HEK293 (cell line): Measurements from ENCODE around the gene C8A.
A peak's percentile ranks its signal among the peaks of the same experiment; 100 is the strongest.

Experiments
- CTCF ChIA-PET: fragments of 350-600 bp; formaldehyde crosslinking; extraction: SDS; loops from one replicate; lab custom pipeline; 2021; ENCODE audit warnings: antibody characterized with exemption; lab: Yijun Ruan, JAX
- POLR2A ChIA-PET: fragments of 300-600 bp; formaldehyde crosslinking; extraction: SDS; loops from one replicate; lab custom pipeline; 2020; ENCODE audit warnings: antibody characterized with exemption, inconsistent platforms; lab: Yijun Ruan, JAX
- H3K27ac ChIP-seq: fragments of 200-500 bp; sonication (Bioruptor generic); 2 replicates; pipeline ENCODE4 v1.5.1; 2014; ENCODE audit warnings: low read depth, low read length, control low read depth, inconsistent platforms; ENCODE audit errors: extremely low read depth
- H3K36me3 ChIP-seq, 2 experiments: fragments of 200-500 bp in 1 of 2; sonication (Bioruptor generic) in 1 of 2; 1 replicate in 1 of 2; 2 replicates in 1 of 2; pipeline ENCODE4 v1.5.1; 2014 to 2017; ENCODE audit warnings: inconsistent platforms in 2 of 2, low read length in 2 of 2; ENCODE audit not compliant: control insufficient read depth in 2 of 2, insufficient read depth in 1 of 2
- H3K4me1 ChIP-seq: fragments of 200-500 bp; sonication (Bioruptor generic); 2 replicates; pipeline ENCODE4 v1.5.1; 2014; ENCODE audit warnings: mild to moderate bottlenecking, low read length, inconsistent platforms; ENCODE audit not compliant: control insufficient read depth, insufficient read depth
- H3K4me3 ChIP-seq: 2 replicates; pipeline ENCODE4 v1.5.1; 2011; ENCODE audit warnings: low read depth, mild to moderate bottlenecking, control low read depth, low read length, moderate library complexity
- H3K9me3 ChIP-seq: fragments of 200-500 bp; sonication (Bioruptor generic); 2 replicates; pipeline ENCODE4 v1.5.1; 2014; ENCODE audit warnings: low read depth, low read length, inconsistent platforms; ENCODE audit not compliant: control insufficient read depth, insufficient read depth
- AEBP2 ChIP-seq: fragments of 450-650 bp; formaldehyde crosslinking; IDR thresholded peaks from 2 replicates; pipeline ENCODE4 v1.5.1; 2016; ENCODE audit warnings: missing biosample characterization, missing genetic modification characterization, borderline replicate concordance
- GLIS1 ChIP-seq: fragments of 450-650 bp; formaldehyde crosslinking; IDR thresholded peaks from 2 replicates; pipeline ENCODE4 v1.5.1; 2016; ENCODE audit warnings: missing biosample characterization, missing genetic modification characterization
- HOXD13 ChIP-seq: sonication (generic); formaldehyde crosslinking; IDR thresholded peaks from 2 replicates; pipeline ENCODE4 v1.8.0; 2022; ENCODE audit warnings: missing genetic modification reagents, borderline replicate concordance
- KLF17 ChIP-seq: fragments of 450-650 bp; formaldehyde crosslinking; IDR thresholded peaks from 2 replicates; pipeline ENCODE4 v1.5.1; 2016; ENCODE audit warnings: missing biosample characterization, missing genetic modification characterization
- OSR2 ChIP-seq: fragments of 450-650 bp; formaldehyde crosslinking; IDR thresholded peaks from 2 replicates; pipeline ENCODE4 v1.5.1; 2016; ENCODE audit warnings: missing biosample characterization, missing genetic modification characterization
- PRDM4 ChIP-seq: fragments of 450-650 bp; formaldehyde crosslinking; IDR thresholded peaks from 2 replicates; pipeline ENCODE4 v1.5.1; 2017; ENCODE audit warnings: missing biosample characterization, missing genetic modification characterization
- ZBTB21 ChIP-seq: fragments of 450-650 bp; formaldehyde crosslinking; IDR thresholded peaks from 2 replicates; pipeline ENCODE4 v1.5.1; 2017; ENCODE audit warnings: missing biosample characterization, missing genetic modification characterization
- ZBTB44 ChIP-seq: fragments of 450-650 bp; IDR thresholded peaks from 2 replicates; pipeline ENCODE4 v1.5.1; 2018; ENCODE audit warnings: missing biosample characterization, mild to moderate bottlenecking, missing genetic modification characterization
- ZBTB6 ChIP-seq: fragments of 450-650 bp; formaldehyde crosslinking; IDR thresholded peaks from 2 replicates; pipeline ENCODE4 v1.5.1; 2017; ENCODE audit warnings: missing biosample characterization, missing genetic modification characterization
- ZNF140 ChIP-seq: fragments of 450-650 bp; formaldehyde crosslinking; IDR thresholded peaks from 2 replicates; pipeline ENCODE4 v1.5.1; 2016; ENCODE audit warnings: missing biosample characterization, missing genetic modification characterization
- ZNF24 ChIP-seq: fragments of 450-650 bp; formaldehyde crosslinking; IDR thresholded peaks from 2 replicates; pipeline ENCODE4 v1.5.1; 2016; ENCODE audit warnings: missing biosample characterization, missing genetic modification characterization
- ZNF362 ChIP-seq: fragments of 450-650 bp; formaldehyde crosslinking; IDR thresholded peaks from 2 replicates; pipeline ENCODE4 v1.5.1; 2016; ENCODE audit warnings: missing biosample characterization, missing genetic modification characterization
- ZNF449 ChIP-seq: fragments of 450-650 bp; formaldehyde crosslinking; IDR thresholded peaks from 2 replicates; pipeline ENCODE4 v1.5.1; 2017; ENCODE audit warnings: missing biosample characterization, mild to moderate bottlenecking, missing genetic modification characterization, moderate library complexity
- ZNF501 ChIP-seq: fragments of 450-650 bp; formaldehyde crosslinking; IDR thresholded peaks from 2 replicates; pipeline ENCODE4 v1.5.1; 2016; ENCODE audit warnings: missing biosample characterization, missing genetic modification characterization
- ZNF639 ChIP-seq: fragments of 450-650 bp; formaldehyde crosslinking; IDR thresholded peaks from 2 replicates; pipeline ENCODE4 v1.5.1; 2016; ENCODE audit warnings: missing biosample characterization, missing genetic modification characterization
- ZNF692 ChIP-seq: fragments of 450-650 bp; formaldehyde crosslinking; IDR thresholded peaks from 2 replicates; pipeline ENCODE4 v1.5.1; 2016; ENCODE audit warnings: missing biosample characterization, missing genetic modification characterization
- ZNF707 ChIP-seq: fragments of 450-650 bp; formaldehyde crosslinking; IDR thresholded peaks from 2 replicates; pipeline ENCODE4 v1.5.1; 2016; ENCODE audit warnings: missing biosample characterization, missing genetic modification characterization
- ZNF747 ChIP-seq: fragments of 450-650 bp; formaldehyde crosslinking; IDR thresholded peaks from 2 replicates; pipeline ENCODE4 v1.5.1; 2016; ENCODE audit warnings: missing biosample characterization, missing genetic modification characterization
- ZXDB ChIP-seq: fragments of 450-650 bp; formaldehyde crosslinking; IDR thresholded peaks from 2 replicates; pipeline ENCODE4 v1.5.1; 2016; ENCODE audit warnings: missing biosample characterization, missing genetic modification characterization

The C8A gene

GRCh38 chr1:56806804-56807203 is 47.8 kb upstream of the C8A start (continued):
- TF ChIP-seq HOXD13 (no peak), ZNF707 (tag by site-specific recombination) (no peak), ZNF24 (no peak), ZBTB6 (no peak), ZNF362 (tag by site-specific recombination) (no peak), PRDM4 (tag by site-specific recombination) (peak; percentile 97), ZBTB21 (tag by site-specific recombination) (no peak), ZNF501 (tag by site-specific recombination) (no peak)

- no peak overlapping the region for H3K27ac ChIP-seq
- H3K4me3 ChIP-seq = no peak overlapping the region
- TF ChIP-seq ZNF692 (tag by site-specific recombination) (no peak), ZNF140 (tag by site-specific recombination) (no peak), OSR2 (tag by site-specific recombination) (no peak), ZNF639 (tag by site-specific recombination) (no peak), ZNF747 (no peak)
- H3K36me3 ChIP-seq = no peaks in the 10 kb centered on the region
- POLR2A ChIA-PET = no interaction called here
- no peaks in the 10 kb centered on the region for H3K4me1 ChIP-seq
- H3K9me3 ChIP-seq = no peaks in the 10 kb centered on the region
- CTCF ChIA-PET = interaction anchor here (0.6 to 4.1 kb wide), 2 partner anchors 10 to 12 kb away, joined by 6 to 28 read pairs; partner anchors contain the start of gene FYB2
Measured at GRCh38 chr1:56808410-56808809, 46.2 kb upstream of the C8A start.

GRCh38 chr1:56811331-56811730 is 43.3 kb upstream of the C8A start:
- H3K27ac ChIP-seq = no peak overlapping the region
- ChIA-PET POLR2A (no interaction called here), CTCF (interaction anchor here (0.6 to 1.6 kb wide), 2 partner anchors 9 to 662 kb away, joined by 3 read pairs; no protein-coding TSS in a partner anchor)
- H3K4me1 ChIP-seq = no peaks in the 10 kb centered on the region
- H3K9me3 ChIP-seq = no peaks in the 10 kb centered on the region
- TF ChIP-seq AEBP2 (tag by site-specific recombination) (no peak), KLF17 (tag by site-specific recombination) (0 out of 2 replicates have a peak, but pooled peaks have one; percentile 39), ZNF449 (tag by site-specific recombination) (no peak), HOXD13 (no peak), GLIS1 (peak; percentile 28), ZXDB (tag by site-specific recombination) (0 out of 2 replicates have a peak, but pooled peaks have one; percentile 23), ZBTB44 (tag by site-specific recombination) (no peak)
- no peaks in the 10 kb centered on the region for H3K36me3 ChIP-seq
- no peak overlapping the region for H3K4me3 ChIP-seq
